HFF-Myc (cell line): ENCODE measurements around the gene NR5A1.

Experiments used
- DNase-seq: peaks from one replicate; pipeline ENCODE4 v3.0.0-alpha.2; 2011; ENCODE audit warnings: low read depth; ENCODE audit errors: extremely low read depth
- H3K4me3 ChIP-seq: replicated peaks from 2 replicates; pipeline ENCODE4 v1.5.1; 2011; ENCODE audit warnings: low read depth, mild to moderate bottlenecking, control low read depth, low read length
- CTCF ChIP-seq: IDR thresholded peaks from 2 replicates; pipeline ENCODE4 v1.5.1; 2012; ENCODE audit warnings: mild to moderate bottlenecking, low read depth, low read length, control low read depth; ENCODE audit errors: missing control alignments

Gene NR5A1

GRCh38 chr9:124496463-124496862, 10.7 kb downstream of the NR5A1 start:
- no peak for TF ChIP-seq CTCF

GRCh38 chr9:124496075-124496449, 11.1 kb downstream of the NR5A1 start:
- TF ChIP-seq CTCF, result no peak
- no peak overlapping the region for H3K4me3 ChIP-seq
- no peak for DNase-seq

More at GRCh38 chr9:124496463-124496862, 10.7 kb downstream of the NR5A1 start:
- H3K4me3 ChIP-seq, result no peak overlapping the region
- DNase-seq, result no peak

GRCh38 chr9:124495126-124496074, 11.8 kb downstream of the NR5A1 start:
- TF ChIP-seq CTCF, result no peak
- H3K4me3 ChIP-seq, result no peak overlapping the region
- no peak for DNase-seq

DNA sequence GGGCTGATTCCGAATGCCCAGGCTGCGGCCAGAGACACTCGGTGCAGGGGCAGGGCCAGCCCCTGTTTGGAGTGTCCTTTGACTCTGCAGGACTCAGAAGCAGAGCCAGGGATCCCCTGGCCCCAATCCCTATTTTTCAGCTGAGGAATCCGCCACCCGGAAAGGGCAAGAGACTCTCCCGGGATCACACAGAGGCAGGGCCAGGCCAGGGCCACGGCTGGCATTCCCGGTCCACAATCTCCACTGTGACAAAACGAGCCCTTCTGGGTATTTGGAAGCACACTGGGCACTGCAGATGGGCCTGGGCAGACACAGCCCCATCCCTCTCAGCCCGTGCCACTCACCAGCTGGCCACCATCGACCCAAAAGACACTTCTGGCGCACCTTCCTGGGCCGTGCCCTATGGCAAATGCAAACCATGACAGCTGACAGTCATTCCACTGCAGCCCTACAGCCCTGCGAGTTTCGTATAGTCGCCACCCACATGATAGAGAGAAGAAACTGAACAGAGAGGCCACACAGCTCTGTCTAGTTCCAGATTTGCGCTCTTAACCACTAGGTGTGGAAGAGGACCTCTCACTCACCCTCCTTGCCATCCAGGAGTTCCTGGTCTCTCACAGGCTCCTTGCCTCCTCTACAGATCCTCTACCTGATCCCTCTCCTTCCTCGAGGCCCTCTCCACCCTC, 13.3 kb downstream of the NR5A1 start:
- DNase-seq, result no peak
- no peak for TF ChIP-seq CTCF
- no peak overlapping the region for H3K4me3 ChIP-seq

DNA sequence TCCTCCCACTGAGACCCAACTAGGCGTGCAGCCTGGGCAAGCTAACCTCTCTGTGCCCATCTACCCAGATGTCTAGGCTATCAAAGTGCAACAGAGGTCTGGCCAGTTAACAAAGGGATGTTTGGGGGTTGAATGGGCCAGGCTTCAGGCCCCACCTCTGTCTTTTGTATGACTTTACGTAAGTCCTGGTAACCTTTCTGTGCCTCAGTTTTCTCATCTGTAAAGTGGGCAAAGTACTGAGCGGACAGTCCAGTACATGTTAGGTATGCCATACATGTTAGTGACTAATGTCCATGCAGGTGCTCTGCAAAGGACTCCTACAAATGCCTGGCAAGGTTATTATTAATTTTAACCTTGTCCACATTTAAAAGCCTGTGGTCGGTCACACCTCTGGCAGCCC, 14.0 kb downstream of the NR5A1 start:
- no peak overlapping the region for H3K4me3 ChIP-seq
- DNase-seq, result no peak
- TF ChIP-seq CTCF, result no peak

DNA sequence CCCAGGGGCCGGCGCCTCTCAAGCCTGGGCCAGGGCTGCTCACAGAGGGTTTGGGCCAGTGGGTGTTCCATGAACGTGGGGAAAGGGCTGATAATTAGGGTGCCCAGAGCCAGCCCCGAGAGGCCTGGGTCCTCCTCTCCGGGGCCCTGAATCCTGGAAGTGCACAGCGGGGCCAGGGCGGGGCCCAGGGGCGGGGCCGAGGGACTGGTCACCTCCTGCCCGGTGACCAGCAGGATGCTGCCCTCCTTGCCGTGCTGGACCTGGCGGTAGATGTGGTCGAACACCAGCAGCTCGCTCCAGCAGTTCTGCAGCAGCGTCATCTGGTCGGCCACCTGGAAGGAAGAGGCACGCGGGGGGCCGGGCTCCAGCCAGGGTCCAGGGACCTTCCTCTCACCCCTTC, 14.4 kb downstream of the NR5A1 start:
- no peak for TF ChIP-seq CTCF
- no peak overlapping the region for H3K4me3 ChIP-seq
- DNase-seq, result no peak
